Neural progenitor cell (in vitro differentiated cells): Measurements from ENCODE around the gene IGF1. TPM values are rescaled to one million over a fixed set of nuclear protein-coding genes. Genes with fewer than 3 reads are reported as not detected.

ENCODE experiments used
- DNase-seq: peaks from one replicate; pipeline ENCODE4 v3.0.0-alpha.2; 2016; ENCODE audit warnings: low spot score
- H2AFZ ChIP-seq: fragments of 200-600 bp; sonication (generic); replicated peaks from 2 replicates; pipeline ENCODE4 v1.6.1; 2016; ENCODE audit warnings: antibody characterized with exemption
- H3F3A ChIP-seq: fragments of 200-600 bp; sonication (generic); 2 replicates; pipeline ENCODE4 v1.6.1; 2016; ENCODE audit warnings: antibody characterized with exemption, low read depth
- H3K27ac ChIP-seq: fragments of 200-600 bp; sonication (generic); 2 replicates; pipeline ENCODE4 v1.5.1; 2016; ENCODE audit warnings: mild to moderate bottlenecking
- H3K27me3 ChIP-seq: fragments of 200-600 bp; sonication (generic); 2 replicates; pipeline ENCODE4 v1.6.1; 2016; ENCODE audit warnings: mild to moderate bottlenecking, moderate library complexity
- H3K36me3 ChIP-seq: fragments of 200-600 bp; sonication (generic); 2 replicates; pipeline ENCODE4 v1.5.1; 2016
- H3K4me1 ChIP-seq: fragments of 200-600 bp; sonication (generic); 2 replicates; pipeline ENCODE4 v1.6.1; 2016; ENCODE audit warnings: mixed run types
- H3K4me2 ChIP-seq: fragments of 200-600 bp; sonication (generic); 2 replicates; pipeline ENCODE4 v1.6.1; 2016
- H3K4me3 ChIP-seq: fragments of 200-600 bp; sonication (generic); 2 replicates; pipeline ENCODE4 v1.5.1; 2016
- H3K79me2 ChIP-seq: fragments of 200-600 bp; sonication (generic); 2 replicates; pipeline ENCODE4 v1.6.1; 2016; ENCODE audit warnings: low read depth
- H3K9ac ChIP-seq: fragments of 200-600 bp; sonication (generic); 2 replicates; pipeline ENCODE4 v1.6.1; 2016
- H3K9me3 ChIP-seq: fragments of 200-600 bp; sonication (generic); 2 replicates; pipeline ENCODE4 v1.5.1; 2016; ENCODE audit warnings: low read depth
- H4K20me1 ChIP-seq: fragments of 200-600 bp; sonication (generic); 2 replicates; pipeline ENCODE4 v1.6.1; 2016; ENCODE audit warnings: low read depth
- H3K27ac Mint-ChIP-seq: 3 replicates; pipeline ENCODE4 v1.8.0; 2021; ENCODE audit warnings: mixed read lengths
- H3K27me3 Mint-ChIP-seq: 2 replicates; pipeline ENCODE4 v1.8.0; 2022; ENCODE audit warnings: low read depth, mild to moderate bottlenecking, inconsistent platforms, moderate library complexity, mixed read lengths; ENCODE audit not compliant: insufficient read depth
- H3K36me3 Mint-ChIP-seq: 3 replicates; pipeline ENCODE4 v1.8.0; 2021; ENCODE audit warnings: mixed read lengths
- H3K4me1 Mint-ChIP-seq: 3 replicates; pipeline ENCODE4 v1.8.0; 2021; ENCODE audit warnings: mixed read lengths
- H3K4me3 Mint-ChIP-seq: 3 replicates; pipeline ENCODE4 v1.8.0; 2021; ENCODE audit warnings: mild to moderate bottlenecking, moderate library complexity, mixed read lengths
- H3K9me3 Mint-ChIP-seq: 3 replicates; pipeline ENCODE4 v1.8.0; 2020; ENCODE audit warnings: mixed read lengths
- EZH2 ChIP-seq: fragments of 200-600 bp; sonication (generic); IDR thresholded peaks from 2 replicates; pipeline ENCODE4 v1.6.1; 2017; ENCODE audit warnings: antibody characterized with exemption, mild to moderate bottlenecking, moderate library complexity
- EZH2phosphoT487 ChIP-seq: fragments of 200-600 bp; sonication (generic); IDR thresholded peaks from 2 replicates; pipeline ENCODE4 v1.6.1; 2017; ENCODE audit warnings: antibody characterized with exemption
- total RNA-seq: library from RNA; depleted of rRNA; stranded (reverse); fragments of >200 nt; gene quantifications from 2 replicates; pipeline ENCODE4 v1.2.3, GENCODE V29; 2015; ENCODE audit warnings: low replicate concordance
- TF ChIP-seq, protein P1 (sequence below): fragments of 200-600 bp; sonication (generic); IDR thresholded peaks from 2 replicates; pipeline ENCODE4 v1.5.1; 2017; ENCODE audit warnings: antibody characterized with exemption, mild to moderate bottlenecking

The IGF1 gene
- total RNA-seq, 1 donor from 2014 or later: not detected

DNA sequence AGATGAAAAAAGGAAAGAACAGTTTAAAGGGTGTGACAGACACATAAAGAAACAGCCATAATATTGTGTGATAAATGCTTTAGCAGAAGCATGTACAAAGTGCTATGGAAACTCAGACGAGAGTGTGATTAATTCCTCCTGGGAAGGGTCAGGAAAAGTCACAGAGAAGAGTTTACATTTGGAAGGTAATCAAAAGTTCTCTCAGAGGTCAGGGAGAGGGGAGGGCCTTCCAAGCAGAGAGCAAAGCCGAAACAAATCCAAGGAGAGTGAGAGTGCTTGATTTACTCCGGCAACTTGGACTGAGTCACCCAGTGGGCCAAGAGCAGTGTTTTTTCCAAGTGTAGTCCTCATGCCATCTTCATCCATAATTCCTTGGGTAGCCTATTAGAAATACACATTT is 108.3 kb downstream of the IGF1 start:
- Mint-ChIP-seq H3K4me1 (no peaks in the 10 kb centered on the region), H3K36me3 (peaks cover 2% of the 10 kb centered on the region), H3K9me3 (peaks cover 11% of the 10 kb centered on the region), H3K27ac (no peak overlapping the region), H3K4me3 (no peak overlapping the region), H3K27me3 (no peaks in the 10 kb centered on the region)
- no peak for DNase-seq
- no peaks in the 10 kb centered on the region for H3K9me3 ChIP-seq
- H3F3A ChIP-seq: no peaks in the 10 kb centered on the region
- no peak overlapping the region for H3K4me2 ChIP-seq
- H3K9ac ChIP-seq: no peak overlapping the region
- H2AFZ ChIP-seq: no peak overlapping the region
- no peaks in the 10 kb centered on the region for H3K36me3 ChIP-seq
- no peaks in the 10 kb centered on the region for H3K27me3 ChIP-seq
- no peaks in the 10 kb centered on the region for H3K4me1 ChIP-seq
- no peak for TF ChIP-seq EZH2
- no peak for TF ChIP-seq EZH2phosphoT487
- TF ChIP-seq, protein P1, sequence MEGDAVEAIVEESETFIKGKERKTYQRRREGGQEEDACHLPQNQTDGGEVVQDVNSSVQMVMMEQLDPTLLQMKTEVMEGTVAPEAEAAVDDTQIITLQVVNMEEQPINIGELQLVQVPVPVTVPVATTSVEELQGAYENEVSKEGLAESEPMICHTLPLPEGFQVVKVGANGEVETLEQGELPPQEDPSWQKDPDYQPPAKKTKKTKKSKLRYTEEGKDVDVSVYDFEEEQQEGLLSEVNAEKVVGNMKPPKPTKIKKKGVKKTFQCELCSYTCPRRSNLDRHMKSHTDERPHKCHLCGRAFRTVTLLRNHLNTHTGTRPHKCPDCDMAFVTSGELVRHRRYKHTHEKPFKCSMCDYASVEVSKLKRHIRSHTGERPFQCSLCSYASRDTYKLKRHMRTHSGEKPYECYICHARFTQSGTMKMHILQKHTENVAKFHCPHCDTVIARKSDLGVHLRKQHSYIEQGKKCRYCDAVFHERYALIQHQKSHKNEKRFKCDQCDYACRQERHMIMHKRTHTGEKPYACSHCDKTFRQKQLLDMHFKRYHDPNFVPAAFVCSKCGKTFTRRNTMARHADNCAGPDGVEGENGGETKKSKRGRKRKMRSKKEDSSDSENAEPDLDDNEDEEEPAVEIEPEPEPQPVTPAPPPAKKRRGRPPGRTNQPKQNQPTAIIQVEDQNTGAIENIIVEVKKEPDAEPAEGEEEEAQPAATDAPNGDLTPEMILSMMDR: no peak
- H4K20me1 ChIP-seq: no peaks in the 10 kb centered on the region
- no peak overlapping the region for H3K4me3 ChIP-seq
- no peak overlapping the region for H3K27ac ChIP-seq
- H3K79me2 ChIP-seq: no peaks in the 10 kb centered on the region

DNA sequence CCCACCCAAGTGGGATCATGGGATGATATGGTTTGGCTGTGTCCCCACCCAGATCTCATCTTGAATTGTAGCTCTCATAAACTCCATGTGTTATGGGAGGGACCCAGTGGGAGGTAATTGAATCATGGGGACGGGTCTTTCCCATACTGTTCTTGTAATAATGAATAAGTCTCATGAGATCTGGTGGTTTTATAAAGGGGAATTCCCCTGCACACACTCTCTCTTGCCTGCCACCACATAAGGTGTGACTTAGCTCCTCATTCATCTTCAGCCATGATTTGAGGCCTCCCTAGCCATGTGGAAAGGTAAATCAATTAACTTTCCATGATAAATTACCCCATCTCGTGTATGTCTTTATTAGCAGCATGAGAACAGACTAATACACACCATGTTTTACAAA is 109.2 kb downstream of the IGF1 start:
- H3K36me3 Mint-ChIP-seq: peaks cover 2% of the 10 kb centered on the region

DNA sequence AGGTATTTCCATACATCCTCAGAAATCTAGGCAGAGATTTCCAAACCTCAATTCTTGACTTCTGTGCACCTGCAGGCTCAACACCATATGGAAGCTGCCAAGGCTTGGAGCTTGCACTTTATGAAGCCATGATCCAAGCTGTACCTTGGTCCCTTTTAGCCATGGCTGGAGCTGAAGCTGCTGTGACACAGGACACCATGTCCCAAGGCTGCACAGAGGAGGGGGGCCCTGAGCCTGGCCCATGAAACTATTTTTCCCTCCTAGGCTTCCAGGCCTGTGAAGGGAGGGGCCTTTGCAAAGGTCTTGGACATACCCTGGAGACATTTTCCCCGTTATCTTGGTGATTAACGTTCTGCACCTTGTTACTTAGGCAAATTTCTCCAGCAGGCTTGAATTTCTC is 110.5 kb downstream of the IGF1 start:
- Mint-ChIP-seq H3K4me1 (no peaks in the 10 kb centered on the region), H3K27me3 (no peaks in the 10 kb centered on the region)
- TF ChIP-seq EZH2phosphoT487 (no peak), EZH2 (no peak)
- TF ChIP-seq, protein P1: no peak

More for the DNA sequence above, 109.2 kb downstream of the IGF1 start:
- Histone ChIP-seq H3K79me2 (no peaks in the 10 kb centered on the region), H3K27me3 (no peaks in the 10 kb centered on the region), H3K4me1 (no peaks in the 10 kb centered on the region), H3K9ac (no peak overlapping the region), H3K36me3 (no peaks in the 10 kb centered on the region), H4K20me1 (no peaks in the 10 kb centered on the region), H2AFZ (no peak overlapping the region), H3K9me3 (no peaks in the 10 kb centered on the region), H3K27ac (no peak overlapping the region), H3F3A (no peaks in the 10 kb centered on the region), H3K4me2 (no peak overlapping the region), H3K4me3 (no peak overlapping the region)
- H3K4me1 Mint-ChIP-seq: no peaks in the 10 kb centered on the region
- peaks cover 11% of the 10 kb centered on the region for H3K9me3 Mint-ChIP-seq
- no peak overlapping the region for H3K27ac Mint-ChIP-seq
- TF ChIP-seq, protein P1: no peak
- TF ChIP-seq EZH2phosphoT487 (no peak), EZH2 (no peak)
- no peaks in the 10 kb centered on the region for H3K27me3 Mint-ChIP-seq
- DNase-seq: no peak
- H3K4me3 Mint-ChIP-seq: no peak overlapping the region

More for the DNA sequence above, 110.5 kb downstream of the IGF1 start:
- H3K4me1 ChIP-seq: no peaks in the 10 kb centered on the region
- H3K27ac ChIP-seq: no peak overlapping the region
- no peak overlapping the region for H3K9ac ChIP-seq
- H3K36me3 ChIP-seq: no peaks in the 10 kb centered on the region
- no peak overlapping the region for H3K4me2 ChIP-seq
- no peaks in the 10 kb centered on the region for H4K20me1 ChIP-seq
- H3K79me2 ChIP-seq: no peaks in the 10 kb centered on the region
- no peak for DNase-seq
- Mint-ChIP-seq H3K4me3 (no peak overlapping the region), H3K27ac (no peak overlapping the region), H3K9me3 (peaks cover 11% of the 10 kb centered on the region), H3K36me3 (peaks cover 2% of the 10 kb centered on the region)
- no peak overlapping the region for H2AFZ ChIP-seq
- no peaks in the 10 kb centered on the region for H3K27me3 ChIP-seq
- H3K4me3 ChIP-seq: no peak overlapping the region
- no peaks in the 10 kb centered on the region for H3F3A ChIP-seq
- no peaks in the 10 kb centered on the region for H3K9me3 ChIP-seq
